Epidermal melanocyte (primary cell): ENCODE measurements around the gene PIP4K2C.
A peak's percentile ranks its signal among the peaks of the same experiment; 100 is the strongest.

ENCODE experiments used
- DNase-seq: peaks from one replicate; pipeline ENCODE4 v3.0.0; 2011; ENCODE audit warnings: low spot score; ENCODE audit not compliant: insufficient read length

Gene PIP4K2C

DNA sequence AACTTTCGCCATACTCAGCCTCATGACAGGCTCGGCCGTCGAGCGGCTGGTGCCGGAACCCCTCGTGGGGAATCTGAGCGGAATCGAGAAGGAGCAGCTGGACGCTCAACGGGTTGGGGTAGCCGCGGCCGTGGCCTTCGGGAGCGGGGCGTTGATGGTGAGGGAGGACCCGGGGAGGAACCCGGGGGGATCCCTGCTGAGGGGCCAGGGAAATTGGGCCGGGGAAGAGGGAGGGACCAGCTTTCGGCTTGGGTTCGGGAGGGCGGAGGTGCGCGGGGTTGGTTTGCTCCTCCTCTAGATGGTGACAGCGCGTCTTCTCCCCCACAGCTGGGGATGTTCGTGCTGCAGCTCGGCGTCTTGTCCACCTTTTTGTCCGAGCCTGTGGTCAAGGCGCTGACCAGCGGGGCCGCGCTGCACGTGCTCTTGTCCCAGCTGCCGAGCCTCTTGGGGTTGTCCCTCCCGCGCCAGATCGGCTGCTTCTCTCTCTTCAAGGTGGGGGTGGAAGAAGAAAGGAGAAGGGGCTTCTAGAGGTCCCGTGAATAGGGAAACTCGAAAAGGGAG lies 30.0 kb downstream of the PIP4K2C start:
- DNase-seq = no peak

DNA sequence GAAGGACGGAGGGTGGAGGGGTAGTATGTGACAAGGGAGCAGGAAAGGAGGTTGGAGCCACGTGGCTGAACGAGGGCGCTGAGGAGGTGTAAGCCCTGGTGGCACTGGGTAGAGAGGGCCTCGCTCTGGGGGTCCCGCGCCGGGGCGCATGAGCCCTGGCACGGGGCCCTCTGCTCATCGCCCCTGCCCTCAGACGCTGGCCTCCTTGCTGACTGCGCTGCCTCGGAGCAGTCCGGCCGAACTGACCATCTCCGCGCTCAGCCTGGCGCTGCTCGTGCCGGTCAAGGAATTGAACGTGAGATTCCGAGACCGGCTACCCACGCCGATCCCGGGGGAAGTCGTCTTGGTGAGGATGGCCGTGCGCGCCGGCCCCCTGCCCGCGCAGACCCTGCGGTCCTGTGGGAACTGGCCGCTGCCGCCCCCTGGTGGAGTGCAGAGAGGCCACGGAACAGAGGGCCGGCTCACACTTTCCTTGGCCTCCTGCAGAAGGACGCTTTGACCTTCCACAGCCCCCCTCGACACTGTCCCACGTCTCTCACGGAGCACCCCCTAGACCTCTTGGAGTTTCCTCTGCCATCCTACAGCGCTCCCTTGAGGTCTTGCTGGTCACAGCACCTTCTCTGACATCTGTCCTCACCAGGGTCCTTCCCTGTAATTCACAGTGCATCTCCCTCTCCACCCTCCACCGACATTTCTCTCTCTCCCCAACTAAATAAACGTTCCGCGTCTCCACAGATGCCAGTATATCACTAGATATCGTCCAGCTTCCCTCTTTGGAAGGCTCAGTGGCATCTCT lies 30.7 kb downstream of the PIP4K2C start:
- peak; percentile 83 for DNase-seq

DNA sequence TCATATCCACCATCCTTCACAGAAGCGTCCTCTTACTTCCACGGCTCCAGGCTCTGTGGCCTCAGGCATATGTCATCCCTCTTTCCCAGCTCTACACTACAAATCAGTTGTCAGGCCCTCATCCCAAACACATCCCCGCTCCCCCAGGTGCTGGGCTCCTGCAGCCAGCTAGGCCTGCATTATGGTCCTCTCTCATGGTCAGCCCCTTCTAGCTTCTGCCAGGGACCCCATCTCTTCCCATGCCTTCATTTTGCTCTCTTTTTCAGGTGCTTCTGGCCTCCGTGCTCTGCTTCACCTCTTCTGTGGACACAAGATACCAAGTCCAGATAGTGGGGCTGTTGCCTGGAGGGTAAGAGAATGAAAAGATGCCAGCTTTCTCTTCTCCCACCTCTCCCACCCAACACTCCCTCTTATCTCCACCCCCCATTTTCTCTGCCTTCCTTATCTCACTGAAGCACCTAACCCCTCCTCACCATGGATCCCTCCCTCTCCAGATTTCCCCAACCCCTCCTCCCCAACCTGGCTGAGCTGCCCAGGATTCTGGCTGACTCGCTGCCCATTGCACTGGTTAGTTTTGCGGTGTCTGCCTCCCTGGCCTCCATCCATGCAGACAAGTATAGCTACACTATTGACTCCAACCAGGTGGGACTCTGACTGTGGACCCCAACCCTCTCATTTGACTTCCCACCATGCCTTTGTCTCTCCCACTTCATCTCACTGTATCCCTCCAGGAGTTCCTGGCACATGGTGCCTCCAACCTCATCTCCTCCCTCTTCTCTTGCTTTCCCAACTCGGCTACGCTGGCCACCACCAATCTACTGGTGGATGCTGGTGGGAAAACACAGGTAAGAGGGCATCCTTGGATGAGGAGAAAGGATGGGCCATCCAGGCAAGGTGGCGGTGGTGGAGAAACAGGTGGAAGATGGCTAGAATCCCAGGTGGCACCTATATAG lies 31.6 kb downstream of the PIP4K2C start:
- no peak for DNase-seq

DNA sequence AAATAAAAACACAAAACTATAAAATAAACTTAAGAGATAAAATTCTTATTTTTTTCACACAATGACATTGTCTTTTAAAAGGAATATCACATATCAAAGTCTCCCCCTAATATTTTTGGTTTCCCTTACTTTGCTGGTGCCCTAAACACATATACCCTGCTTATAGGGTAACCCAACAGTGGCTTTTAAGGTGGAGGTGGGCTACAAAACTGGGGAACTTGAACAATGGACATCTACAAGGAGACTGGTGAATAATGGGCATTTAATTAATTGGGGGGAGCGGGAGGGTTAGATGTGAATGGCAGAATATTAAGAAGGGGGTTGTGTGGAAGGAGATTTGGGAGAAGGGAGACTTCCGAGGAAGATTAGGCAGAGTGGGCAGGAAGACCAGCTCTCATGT lies 32.4 kb downstream of the PIP4K2C start:
- DNase-seq = no peak

DNA sequence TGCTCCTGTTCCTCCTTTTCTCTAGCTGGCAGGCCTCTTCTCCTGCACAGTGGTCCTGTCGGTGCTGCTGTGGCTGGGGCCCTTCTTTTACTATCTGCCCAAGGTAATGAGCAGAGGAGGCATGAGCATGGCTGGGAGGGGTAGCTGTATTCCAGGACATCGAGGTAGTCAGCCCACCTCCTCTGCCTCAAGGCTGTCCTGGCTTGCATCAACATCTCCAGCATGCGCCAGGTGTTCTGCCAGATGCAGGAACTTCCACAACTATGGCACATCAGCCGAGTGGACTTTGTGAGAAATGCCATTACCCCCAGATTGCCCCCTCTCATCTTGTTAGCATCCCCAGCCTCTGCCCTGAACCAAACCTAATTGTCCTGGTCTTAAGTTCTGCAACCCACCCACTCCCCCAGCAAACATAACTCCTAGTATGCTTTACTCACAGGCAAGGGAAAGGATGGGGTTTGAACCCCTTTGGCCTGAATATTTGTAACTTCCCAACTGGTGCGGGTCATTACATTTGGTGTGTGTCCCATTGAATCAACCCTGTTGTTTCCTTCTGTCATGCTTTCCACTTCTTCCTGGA lies 32.9 kb downstream of the PIP4K2C start:
- DNase-seq = no peak

DNA sequence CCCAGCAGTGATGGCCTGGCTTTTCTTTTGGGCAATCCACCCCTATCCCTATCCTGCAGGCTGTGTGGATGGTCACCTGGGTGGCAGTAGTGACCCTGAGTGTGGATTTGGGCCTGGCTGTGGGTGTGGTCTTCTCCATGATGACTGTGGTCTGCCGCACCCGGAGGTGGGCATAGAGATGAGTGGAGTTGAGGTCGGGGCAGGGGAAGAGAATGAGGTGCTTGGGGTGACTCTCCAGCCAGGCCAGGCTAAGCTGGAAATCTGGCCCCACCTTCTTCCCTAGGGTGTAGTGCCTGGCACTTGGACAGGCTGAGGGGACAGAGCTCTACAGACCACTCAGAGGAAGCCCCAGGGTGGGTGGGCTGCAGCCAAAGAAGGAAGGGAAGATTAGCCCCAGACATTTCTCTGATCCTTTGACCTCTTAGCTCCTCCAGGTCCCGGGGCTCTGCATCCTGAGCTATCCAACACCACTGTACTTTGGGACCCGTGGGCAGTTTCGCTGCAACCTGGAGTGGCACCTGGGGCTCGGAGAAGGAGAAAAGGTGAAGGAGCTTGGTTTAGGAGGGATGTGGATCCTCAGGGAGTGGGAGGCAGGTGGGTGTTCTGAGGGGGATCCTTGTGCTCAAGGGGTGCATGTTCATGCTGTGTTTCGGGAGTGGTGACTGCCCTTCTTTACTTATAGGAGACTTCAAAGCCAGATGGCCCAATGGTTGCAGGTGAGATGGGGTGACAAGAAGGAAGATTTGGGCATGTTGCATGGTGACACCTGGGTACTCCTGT lies 33.6 kb downstream of the PIP4K2C start:
- DNase-seq = no peak

DNA sequence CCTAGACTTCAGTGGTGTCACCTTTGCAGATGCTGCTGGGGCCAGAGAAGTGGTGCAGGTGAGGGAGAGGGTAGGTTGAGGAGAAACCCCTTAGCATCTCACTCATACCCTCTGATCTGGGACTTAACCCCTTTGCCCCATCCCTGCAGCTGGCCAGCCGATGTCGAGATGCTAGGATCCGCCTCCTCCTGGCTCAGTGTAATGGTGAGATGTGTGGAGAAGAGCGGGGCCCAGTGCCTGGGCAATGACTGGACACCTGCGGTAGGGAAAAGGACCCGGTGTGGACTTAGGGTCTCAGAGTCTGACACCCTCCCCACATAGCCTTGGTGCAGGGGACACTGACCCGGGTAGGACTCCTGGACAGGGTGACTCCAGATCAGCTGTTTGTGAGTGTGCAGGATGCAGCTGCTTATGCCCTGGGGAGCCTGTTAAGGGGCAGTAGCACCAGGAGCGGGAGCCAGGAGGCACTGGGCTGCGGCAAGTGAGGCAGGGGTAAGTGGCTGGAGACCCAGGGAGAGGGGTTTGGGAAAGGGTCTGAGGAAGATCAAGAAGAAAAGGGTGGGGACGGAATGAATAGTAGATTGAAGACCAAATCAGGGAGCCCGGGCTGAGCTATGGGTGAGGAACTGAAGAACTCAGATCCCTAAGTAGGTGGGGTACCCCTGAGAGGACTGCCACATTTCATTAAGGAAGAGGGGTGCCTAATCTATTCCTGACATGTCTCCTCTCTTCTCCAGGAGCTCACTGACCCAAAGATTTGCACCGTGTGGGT lies 34.5 kb downstream of the PIP4K2C start:
- no peak for DNase-seq

DNA sequence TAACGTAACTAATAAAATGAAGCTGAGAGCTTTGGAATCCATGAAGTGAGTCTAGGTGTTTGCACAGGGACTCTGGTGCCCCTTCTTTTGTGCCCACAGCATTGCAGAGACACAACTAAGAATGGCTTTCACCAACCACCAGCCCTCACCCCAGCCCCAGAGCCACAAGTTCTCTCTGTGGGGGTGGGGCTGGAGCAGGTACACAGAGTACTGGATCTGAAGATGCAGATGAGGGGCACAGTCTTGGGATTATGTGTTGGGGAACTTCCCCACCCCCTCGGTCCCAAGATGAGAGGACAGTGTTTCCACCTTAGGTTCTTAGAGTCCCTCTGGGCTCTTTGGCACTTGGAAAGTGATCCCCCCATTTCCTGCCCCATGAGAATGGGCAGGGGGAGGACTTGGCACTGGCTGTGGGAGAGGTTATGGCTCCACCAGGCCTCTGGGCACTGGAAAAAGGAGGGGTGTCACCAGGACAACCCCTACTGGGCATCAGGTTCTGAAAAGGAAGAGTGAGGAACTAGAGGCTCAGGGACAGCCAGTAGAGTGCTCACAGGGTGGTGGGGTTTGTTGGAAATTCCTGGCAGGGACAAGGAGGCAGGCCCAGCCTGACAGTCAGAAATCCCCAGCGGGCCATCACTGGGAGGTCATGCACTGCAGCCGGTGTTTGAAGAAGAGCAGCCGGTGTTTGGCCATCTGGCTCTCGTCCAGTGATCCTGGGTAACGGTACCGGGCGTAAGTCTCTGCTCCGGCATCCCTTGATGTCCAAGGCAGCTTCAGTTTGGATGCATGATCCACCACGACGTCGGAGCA lies 35.3 kb downstream of the PIP4K2C start:
- no peak for DNase-seq

DNA sequence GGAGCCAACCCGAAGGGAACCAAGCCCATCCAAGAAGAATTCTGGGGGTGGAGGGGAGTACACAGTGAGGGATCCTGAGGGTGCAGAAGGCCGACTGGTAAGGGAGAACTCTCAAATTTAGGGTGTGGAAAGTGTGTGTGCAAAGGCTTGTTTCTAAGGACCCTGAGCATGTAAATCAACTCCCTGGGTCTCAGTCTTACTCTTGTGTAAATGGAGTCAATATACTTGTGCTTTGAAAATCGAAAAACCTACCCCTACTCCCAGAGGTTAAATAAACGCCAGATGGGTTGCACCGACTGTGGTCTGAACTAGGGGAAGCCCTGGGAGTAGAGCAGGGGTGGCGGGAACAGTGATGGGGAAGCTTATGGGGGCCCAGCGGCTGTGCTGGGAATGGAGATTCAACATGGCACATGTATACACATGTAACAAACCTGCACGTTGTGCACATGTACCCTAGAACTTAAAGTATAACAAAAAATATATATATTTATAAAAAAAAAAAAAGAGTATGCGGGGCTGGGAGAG lies 36.0 kb downstream of the PIP4K2C start:
- no peak for DNase-seq

DNA sequence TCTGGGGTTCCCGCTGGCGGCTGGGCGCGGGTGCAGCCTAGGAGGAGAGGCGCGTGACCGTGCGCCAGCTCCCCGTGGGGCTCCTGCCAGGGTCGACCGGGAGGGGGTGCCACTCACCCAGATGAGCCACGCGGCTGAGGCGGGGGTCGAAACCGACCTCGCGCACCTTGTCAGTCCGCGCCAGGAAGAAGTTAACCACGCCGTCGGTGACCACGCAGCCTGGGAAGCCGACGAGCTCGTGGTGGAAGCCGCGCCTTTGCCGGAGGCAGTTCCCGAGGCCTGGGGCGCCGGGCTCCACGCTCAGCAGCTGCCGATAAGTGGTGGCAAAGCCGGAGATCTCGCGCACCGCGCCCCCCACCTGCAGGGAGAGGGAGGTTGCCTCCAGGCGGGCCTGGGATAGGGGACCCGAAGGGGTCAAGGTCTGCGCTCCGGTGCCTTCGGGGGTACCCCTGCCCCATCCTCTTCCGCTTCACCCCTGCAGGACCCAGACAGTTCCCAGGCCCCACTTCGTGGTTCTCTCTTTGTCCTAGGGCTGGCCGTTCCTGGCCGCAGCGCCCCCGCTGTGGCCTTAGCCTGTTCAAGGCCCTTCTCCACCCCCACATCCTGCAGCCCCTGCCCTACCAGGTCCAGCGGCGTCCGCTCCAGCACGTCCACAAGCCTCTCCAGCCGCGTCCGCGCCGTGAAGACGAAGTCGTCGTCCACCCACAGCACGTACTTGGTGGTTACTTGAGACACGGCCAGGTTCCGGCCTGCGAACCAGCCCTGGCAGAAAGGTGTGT lies 36.7 kb downstream of the PIP4K2C start:
- DNase-seq = no peak

DNA sequence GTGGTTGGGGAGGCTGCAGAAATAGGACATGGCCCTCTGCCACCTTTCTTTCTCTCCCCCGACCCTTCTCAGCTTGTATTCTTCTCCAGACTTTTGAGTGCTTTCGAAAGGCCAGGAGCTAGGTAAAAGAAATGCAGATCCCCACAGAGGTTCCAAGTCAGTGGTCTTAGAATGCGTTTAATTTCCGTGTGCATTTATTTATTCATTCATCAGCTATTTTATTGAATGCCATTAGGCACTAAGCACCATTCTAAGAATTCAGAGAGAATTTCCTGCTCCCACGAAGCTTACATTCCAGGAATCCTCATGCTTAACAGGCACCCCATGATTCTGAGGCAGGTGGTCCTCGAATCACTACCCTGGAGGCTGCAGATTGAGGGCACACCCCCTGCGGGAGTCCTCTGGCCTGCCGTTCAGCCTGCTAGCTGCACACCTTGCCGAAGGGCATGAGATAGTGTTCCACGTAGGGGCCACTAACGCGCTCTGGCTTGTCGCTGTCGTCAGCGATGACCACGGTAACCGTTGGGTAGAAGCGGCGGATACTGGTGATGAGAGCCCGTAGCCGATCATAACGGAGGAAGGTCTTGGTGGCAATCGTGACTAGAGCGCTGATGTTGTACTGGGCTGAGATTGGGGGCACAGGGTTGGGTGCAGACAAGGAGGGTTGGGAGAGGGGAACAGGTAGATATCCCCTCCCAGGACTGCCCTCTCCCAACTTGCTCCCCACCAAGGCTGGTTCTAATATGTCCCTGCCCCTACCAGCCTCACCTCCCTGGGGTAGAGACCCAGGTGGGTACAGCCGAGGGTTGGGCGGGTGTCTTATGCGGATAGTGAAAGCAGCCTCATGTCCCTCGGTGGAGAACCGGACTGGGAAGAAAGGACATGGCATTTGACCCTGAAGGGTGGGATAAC lies 37.5 kb downstream of the PIP4K2C start:
- no peak for DNase-seq

DNA sequence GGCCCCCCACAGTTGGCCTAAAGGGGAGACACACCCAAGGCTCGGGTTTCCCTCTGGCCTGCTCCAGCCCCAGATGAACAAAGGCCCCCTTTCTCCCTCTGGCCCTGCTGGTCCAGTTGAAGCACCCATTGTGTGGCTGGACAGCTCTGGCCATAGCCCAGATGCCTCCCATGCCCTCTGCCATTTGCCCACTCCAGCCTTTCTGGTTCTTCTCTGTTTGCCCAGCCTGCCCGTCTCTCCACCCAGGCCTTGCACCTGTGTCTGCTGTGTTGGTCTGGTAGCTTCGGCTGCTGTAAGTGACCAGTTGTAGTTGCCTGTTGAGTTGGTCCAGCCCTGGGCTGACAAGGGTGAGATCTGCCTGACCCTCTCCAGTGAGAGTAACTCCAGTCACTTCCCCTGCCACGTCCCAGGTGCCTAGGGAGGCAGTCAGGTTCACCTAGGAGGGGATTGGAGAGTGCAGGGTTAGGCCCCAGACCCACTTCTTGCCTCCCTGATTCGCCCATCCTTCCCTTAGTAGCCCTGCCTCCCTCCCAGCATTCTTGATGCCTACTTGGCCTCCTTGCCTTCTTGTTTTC lies 39.0 kb downstream of the PIP4K2C start:
- no peak for DNase-seq

DNA sequence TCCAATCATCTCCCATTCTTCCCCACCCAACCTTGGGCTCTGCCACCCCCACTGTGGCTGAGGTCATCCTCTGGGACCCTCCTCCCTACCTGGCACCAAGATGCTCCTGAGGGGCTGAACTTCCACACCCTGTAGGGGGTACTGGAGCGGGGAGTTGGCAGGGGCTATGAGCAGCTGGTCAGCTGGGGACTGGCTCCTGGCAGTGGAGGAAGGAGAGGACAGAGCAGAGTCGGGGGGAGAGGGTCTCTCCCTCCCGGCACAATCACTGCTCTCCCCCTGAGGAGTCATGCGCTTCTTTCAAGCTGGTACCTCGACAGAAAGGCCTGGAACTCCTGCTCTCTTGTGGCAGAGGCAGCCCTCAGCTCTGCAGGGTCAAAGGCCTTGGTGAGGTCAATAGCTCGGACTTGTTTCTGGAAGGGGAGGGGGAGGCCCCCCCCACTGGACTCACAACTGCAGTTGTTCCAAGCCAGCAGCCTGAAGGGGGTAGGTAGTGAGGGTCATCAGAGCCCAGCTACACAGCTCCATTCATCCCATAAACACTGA lies 40.0 kb downstream of the PIP4K2C start:
- DNase-seq = no peak

DNA sequence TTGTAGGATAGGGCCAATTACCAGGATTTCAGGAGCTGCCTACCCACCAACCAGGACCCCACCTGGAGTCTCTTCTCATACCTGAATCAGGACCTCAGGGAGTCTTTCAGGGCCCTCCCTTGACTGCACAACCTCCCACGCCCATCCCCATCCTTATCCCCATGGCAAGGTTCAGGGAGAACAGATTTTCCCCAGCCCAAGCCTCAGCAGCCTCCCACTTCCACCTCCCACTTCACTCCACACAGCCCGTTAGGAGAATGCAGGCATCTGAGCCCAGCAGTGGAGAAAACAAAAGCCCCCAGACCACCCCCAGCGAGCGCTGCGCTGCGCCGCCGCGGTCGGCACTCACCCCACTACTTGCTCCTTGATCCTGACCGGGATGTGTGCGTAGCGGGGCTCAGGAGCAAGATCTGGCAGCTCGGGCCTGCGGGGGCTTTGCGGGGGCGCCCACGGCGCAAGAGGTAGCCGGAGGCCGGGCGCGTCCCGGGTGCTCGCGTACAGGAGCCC lies 40.6 kb downstream of the PIP4K2C start:
- no peak for DNase-seq

DNA sequence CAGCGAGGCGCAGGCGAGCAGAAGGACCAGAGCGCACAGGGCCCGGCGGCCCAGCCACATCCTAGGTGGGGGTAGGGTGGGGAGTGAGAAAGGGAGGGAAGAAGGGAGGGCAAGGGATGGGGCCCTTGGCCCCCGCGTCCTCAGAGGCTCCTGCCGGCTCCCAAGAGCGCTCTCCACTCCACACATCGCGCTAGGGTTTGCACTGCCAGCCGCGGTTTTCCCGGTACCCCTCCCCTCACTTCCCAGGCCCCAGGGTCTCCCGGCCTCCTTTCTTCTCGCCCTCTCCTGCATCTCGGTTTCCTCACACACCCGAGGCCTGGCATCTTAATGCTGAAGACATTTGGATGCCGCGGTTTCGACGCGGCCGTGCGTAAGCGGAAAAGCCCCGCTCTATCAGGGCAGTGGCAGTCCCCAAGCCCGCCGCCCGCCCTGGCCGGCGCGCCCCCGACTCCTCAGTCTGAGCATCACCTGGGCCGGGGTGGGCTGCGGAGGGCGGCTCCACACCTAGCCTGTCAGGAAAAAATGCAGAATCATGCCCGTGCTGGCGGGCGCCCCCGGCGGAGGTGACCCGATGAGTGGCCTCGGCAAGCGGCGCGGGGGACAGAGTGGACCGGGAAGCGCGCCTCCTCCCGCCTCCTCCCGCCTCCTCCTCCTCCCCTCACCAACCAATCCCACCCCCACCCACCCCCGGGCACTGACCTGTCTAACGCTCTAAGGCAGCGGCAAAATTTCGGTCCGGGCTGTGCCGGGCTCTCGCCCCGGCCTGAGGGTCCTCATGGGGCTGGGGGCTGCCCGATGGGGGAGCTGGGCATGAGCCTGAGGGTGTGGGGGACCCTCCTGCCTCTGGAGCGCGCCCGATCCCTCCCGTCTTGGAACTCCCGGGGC lies 41.3 kb downstream of the PIP4K2C start:
- peak; percentile 10 for DNase-seq
